HG03135 (cell line): ENCODE data around the gene SLC66A1.

Experiments
- ATAC-seq: cut with Tn5 transposase; IDR thresholded peaks from one replicate; pipeline ENCODE4 v1.9.1; 2021; ENCODE audit warnings: mild to moderate bottlenecking, moderate library complexity; ENCODE audit not compliant: unreplicated experiment

SLC66A1 gene

GRCh38 chr1:19324665-19324990, 12.5 kb downstream of the SLC66A1 start:
- no peak for ATAC-seq

- ATAC-seq: no peak
Measured at GRCh38 chr1:19325368-19325957, 13.3 kb downstream of the SLC66A1 start.

- no peak for ATAC-seq
Measured at GRCh38 chr1:19325958-19326747, 14.0 kb downstream of the SLC66A1 start.

- ATAC-seq: no peak
Measured at GRCh38 chr1:19326748-19327065, 14.6 kb downstream of the SLC66A1 start.

GRCh38 chr1:19327301-19327700, 15.2 kb downstream of the SLC66A1 start:
- ATAC-seq: no peak

- no peak for ATAC-seq
Measured at GRCh38 chr1:19327736-19328135, 15.6 kb downstream of the SLC66A1 start.

- ATAC-seq: no peak
Measured at GRCh38 chr1:19328486-19328885, 16.4 kb downstream of the SLC66A1 start.

- no peak for ATAC-seq
Measured at GRCh38 chr1:19329188-19329587, 17.1 kb downstream of the SLC66A1 start.

- ATAC-seq: no peak
Measured at GRCh38 chr1:19329611-19330010, 17.5 kb downstream of the SLC66A1 start.

- ATAC-seq: no peak
Measured at GRCh38 chr1:19330449-19331135, 18.5 kb downstream of the SLC66A1 start.

- ATAC-seq: no peak
Measured at GRCh38 chr1:19331262-19331878, 19.2 kb downstream of the SLC66A1 start.

- no peak for ATAC-seq
Measured at GRCh38 chr1:19332832-19333231, 20.7 kb downstream of the SLC66A1 start.

GRCh38 chr1:19333587-19334354, 21.6 kb downstream of the SLC66A1 start:
- ATAC-seq: no peak

GRCh38 chr1:19336543-19336942, 24.4 kb downstream of the SLC66A1 start:
- ATAC-seq: no peak

GRCh38 chr1:19337289-19337688, 25.2 kb downstream of the SLC66A1 start:
- ATAC-seq: no peak

- no peak for ATAC-seq
Measured at GRCh38 chr1:19338323-19338762, 26.2 kb downstream of the SLC66A1 start.

GRCh38 chr1:19339214-19339861, 27.2 kb downstream of the SLC66A1 start:
- no peak for ATAC-seq

- no peak for ATAC-seq
Measured at GRCh38 chr1:19340387-19340937, 28.3 kb downstream of the SLC66A1 start.

GRCh38 chr1:19341201-19342061, 29.3 kb downstream of the SLC66A1 start:
- no peak for ATAC-seq
